PC-9 (cell line): ENCODE data around the gene GYG1.
"Not testable (repeated sequence)": the region's sequence is repeated elsewhere in the genome, so short reads cannot be mapped to it uniquely, and the experiment has no call there.

Experiments used
- EZH2 ChIP-seq: fragments of 200-600 bp; sonication (generic); IDR thresholded peaks from 2 replicates; pipeline ENCODE4 v1.8.0; 2017; ENCODE audit warnings: antibody characterized with exemption, low read depth
- TF ChIP-seq, protein P1 (sequence below): fragments of 200-600 bp; sonication (generic); conservative IDR thresholded peaks from 2 replicates; pipeline ENCODE4 v1.6.1; 2017; ENCODE audit warnings: mixed run types, antibody characterized with exemption, mild to moderate bottlenecking, moderate library complexity

DNA sequence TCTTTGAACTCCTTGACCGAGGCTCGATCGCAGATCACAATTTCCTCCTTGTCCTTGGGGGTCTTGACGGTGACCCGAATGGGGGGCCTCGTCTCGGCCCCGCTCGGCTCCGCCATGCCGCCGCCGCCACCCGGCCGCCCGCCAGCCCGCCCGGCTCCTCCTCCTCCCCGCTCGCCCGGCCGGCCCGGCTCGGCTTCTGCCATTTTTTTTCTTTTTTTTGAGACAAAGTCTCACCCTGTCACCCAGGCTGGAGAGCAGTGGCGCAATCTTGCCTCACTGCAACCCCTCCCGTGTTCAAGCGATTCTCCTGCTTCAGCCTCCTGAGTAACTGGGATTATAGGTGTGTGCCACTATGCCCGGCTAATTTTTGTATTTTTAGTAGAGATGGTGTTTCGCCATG lies 3.8 kb upstream of the GYG1 start:
- TF ChIP-seq, protein P1, sequence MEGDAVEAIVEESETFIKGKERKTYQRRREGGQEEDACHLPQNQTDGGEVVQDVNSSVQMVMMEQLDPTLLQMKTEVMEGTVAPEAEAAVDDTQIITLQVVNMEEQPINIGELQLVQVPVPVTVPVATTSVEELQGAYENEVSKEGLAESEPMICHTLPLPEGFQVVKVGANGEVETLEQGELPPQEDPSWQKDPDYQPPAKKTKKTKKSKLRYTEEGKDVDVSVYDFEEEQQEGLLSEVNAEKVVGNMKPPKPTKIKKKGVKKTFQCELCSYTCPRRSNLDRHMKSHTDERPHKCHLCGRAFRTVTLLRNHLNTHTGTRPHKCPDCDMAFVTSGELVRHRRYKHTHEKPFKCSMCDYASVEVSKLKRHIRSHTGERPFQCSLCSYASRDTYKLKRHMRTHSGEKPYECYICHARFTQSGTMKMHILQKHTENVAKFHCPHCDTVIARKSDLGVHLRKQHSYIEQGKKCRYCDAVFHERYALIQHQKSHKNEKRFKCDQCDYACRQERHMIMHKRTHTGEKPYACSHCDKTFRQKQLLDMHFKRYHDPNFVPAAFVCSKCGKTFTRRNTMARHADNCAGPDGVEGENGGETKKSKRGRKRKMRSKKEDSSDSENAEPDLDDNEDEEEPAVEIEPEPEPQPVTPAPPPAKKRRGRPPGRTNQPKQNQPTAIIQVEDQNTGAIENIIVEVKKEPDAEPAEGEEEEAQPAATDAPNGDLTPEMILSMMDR, result not testable (repeated sequence)
- TF ChIP-seq EZH2, result not testable (repeated sequence)
